Measurements from ENCODE around the gene HOXA4. TPM values are rescaled to one million over a fixed set of nuclear protein-coding genes. Genes with fewer than 3 reads are reported as not detected.

Gene HOXA4
- total and polyA plus RNA-seq, 10 of the 15 experiments (the other 5 are each of a cell fraction or from before 2014, with no cell fraction given): 0.07 TPM; not detected in 9

DNA sequence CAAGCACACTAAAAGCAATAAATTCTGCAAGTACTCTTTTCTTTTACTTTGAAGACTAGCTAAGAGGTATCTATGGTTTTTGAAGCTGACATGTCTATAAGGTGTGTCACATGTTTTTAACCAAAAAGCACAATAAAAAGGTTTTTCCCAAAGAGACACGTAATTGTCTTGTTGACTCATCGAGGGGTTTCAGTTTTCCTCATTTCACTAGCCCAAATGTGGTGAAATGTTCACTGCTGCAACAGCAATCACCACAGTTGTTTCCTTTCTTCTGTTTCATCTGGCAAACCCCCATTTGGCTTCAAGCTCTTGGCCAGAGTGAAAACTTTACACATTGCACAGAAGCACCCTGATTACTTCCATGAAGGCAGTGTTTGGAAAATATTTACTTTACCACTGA, 3.8 kb upstream of the HOXA4 start (continued):
- TF ChIP-seq, protein P1, sequence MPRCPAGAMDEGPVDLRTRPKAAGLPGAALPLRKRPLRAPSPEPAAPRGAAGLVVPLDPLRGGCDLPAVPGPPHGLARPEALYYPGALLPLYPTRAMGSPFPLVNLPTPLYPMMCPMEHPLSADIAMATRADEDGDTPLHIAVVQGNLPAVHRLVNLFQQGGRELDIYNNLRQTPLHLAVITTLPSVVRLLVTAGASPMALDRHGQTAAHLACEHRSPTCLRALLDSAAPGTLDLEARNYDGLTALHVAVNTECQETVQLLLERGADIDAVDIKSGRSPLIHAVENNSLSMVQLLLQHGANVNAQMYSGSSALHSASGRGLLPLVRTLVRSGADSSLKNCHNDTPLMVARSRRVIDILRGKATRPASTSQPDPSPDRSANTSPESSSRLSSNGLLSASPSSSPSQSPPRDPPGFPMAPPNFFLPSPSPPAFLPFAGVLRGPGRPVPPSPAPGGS (IDR thresholded peaks at IDR 0.05; ENCODE audit: borderline replicate concordance, insufficient read depth, low read depth, low read length, poor library complexity, severe bottlenecking): peak; percentile 34
- no peak for TF ChIP-seq KLF5 (IDR thresholded peaks at IDR 0.05; ENCODE audit: partially characterized antibody)
- no peak for TF ChIP-seq NFYB (IDR thresholded peaks at IDR 0.05; ENCODE audit: insufficient read depth, low read depth, low read length)
- TF ChIP-seq IKZF2 (IDR thresholded peaks at IDR 0.05): peak; percentile 83 to 90
- no peak for TF ChIP-seq SMAD5 (IDR thresholded peaks at IDR 0.05; ENCODE audit: low read depth)
- no peak for TF ChIP-seq HDGF (IDR thresholded peaks at IDR 0.05)
- TF ChIP-seq, protein P2, sequence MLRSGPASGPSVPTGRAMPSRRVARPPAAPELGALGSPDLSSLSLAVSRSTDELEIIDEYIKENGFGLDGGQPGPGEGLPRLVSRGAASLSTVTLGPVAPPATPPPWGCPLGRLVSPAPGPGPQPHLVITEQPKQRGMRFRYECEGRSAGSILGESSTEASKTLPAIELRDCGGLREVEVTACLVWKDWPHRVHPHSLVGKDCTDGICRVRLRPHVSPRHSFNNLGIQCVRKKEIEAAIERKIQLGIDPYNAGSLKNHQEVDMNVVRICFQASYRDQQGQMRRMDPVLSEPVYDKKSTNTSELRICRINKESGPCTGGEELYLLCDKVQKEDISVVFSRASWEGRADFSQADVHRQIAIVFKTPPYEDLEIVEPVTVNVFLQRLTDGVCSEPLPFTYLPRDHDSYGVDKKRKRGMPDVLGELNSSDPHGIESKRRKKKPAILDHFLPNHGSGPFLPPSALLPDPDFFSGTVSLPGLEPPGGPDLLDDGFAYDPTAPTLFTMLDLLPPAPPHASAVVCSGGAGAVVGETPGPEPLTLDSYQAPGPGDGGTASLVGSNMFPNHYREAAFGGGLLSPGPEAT (IDR thresholded peaks at IDR 0.05; ENCODE audit: low read depth): peak; percentile 54; the same call in 1 of the 2 replicates
- no peak for TF ChIP-seq TCF3 (IDR thresholded peaks at IDR 0.05; ENCODE audit: borderline replicate concordance, insufficient read depth, low read depth, low read length)
- TF ChIP-seq, protein P3, sequence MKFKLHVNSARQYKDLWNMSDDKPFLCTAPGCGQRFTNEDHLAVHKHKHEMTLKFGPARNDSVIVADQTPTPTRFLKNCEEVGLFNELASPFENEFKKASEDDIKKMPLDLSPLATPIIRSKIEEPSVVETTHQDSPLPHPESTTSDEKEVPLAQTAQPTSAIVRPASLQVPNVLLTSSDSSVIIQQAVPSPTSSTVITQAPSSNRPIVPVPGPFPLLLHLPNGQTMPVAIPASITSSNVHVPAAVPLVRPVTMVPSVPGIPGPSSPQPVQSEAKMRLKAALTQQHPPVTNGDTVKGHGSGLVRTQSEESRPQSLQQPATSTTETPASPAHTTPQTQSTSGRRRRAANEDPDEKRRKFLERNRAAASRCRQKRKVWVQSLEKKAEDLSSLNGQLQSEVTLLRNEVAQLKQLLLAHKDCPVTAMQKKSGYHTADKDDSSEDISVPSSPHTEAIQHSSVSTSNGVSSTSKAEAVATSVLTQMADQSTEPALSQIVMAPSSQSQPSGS (IDR thresholded peaks at IDR 0.05; ENCODE audit: low read length): peak; percentile 53; the same call in 1 of the 2 replicates
- TF ChIP-seq PAX5 (IDR thresholded peaks at IDR 0.05; ENCODE audit: borderline replicate concordance, low read depth, low read length): 0 out of 2 replicates have a peak, but pooled peaks have one; percentile 31
- no peak for TF ChIP-seq TAF1 (IDR thresholded peaks at IDR 0.05; ENCODE audit: borderline replicate concordance, low read depth, low read length)
- no peak for TF ChIP-seq CHD1 (IDR thresholded peaks at IDR 0.05; ENCODE audit: low read depth, low read length)
- TF ChIP-seq NFXL1 (IDR thresholded peaks at IDR 0.05; ENCODE audit: borderline replicate concordance): no peak
- TF ChIP-seq NFIC (IDR thresholded peaks at IDR 0.05; ENCODE audit: low read depth, low read length): peak; percentile 60; the same call in 1 of the 2 replicates
- peak; percentile 65; the same call in 1 of the 2 replicates for TF ChIP-seq MTA2 (IDR thresholded peaks at IDR 0.05; ENCODE audit: low read depth)
- TF ChIP-seq, protein P4, sequence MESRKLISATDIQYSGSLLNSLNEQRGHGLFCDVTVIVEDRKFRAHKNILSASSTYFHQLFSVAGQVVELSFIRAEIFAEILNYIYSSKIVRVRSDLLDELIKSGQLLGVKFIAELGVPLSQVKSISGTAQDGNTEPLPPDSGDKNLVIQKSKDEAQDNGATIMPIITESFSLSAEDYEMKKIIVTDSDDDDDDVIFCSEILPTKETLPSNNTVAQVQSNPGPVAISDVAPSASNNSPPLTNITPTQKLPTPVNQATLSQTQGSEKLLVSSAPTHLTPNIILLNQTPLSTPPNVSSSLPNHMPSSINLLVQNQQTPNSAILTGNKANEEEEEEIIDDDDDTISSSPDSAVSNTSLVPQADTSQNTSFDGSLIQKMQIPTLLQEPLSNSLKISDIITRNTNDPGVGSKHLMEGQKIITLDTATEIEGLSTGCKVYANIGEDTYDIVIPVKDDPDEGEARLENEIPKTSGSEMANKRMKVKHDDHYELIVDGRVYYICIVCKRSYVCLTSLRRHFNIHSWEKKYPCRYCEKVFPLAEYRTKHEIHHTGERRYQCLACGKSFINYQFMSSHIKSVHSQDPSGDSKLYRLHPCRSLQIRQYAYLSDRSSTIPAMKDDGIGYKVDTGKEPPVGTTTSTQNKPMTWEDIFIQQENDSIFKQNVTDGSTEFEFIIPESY (IDR thresholded peaks at IDR 0.05): no peak
- no peak for TF ChIP-seq LARP7 (IDR thresholded peaks at IDR 0.05)
- TF ChIP-seq RELA (IDR thresholded peaks at IDR 0.05; ENCODE audit: borderline replicate concordance, partially characterized antibody): no peak
- TF ChIP-seq NRF1 (conservative IDR thresholded peaks at IDR 0.05; ENCODE audit: low read depth, low read length): no peak
- TF ChIP-seq, protein P5, sequence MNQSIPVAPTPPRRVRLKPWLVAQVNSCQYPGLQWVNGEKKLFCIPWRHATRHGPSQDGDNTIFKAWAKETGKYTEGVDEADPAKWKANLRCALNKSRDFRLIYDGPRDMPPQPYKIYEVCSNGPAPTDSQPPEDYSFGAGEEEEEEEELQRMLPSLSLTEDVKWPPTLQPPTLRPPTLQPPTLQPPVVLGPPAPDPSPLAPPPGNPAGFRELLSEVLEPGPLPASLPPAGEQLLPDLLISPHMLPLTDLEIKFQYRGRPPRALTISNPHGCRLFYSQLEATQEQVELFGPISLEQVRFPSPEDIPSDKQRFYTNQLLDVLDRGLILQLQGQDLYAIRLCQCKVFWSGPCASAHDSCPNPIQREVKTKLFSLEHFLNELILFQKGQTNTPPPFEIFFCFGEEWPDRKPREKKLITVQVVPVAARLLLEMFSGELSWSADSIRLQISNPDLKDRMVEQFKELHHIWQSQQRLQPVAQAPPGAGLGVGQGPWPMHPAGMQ (IDR thresholded peaks at IDR 0.05; ENCODE audit: borderline replicate concordance): no peak
- TF ChIP-seq PML (IDR thresholded peaks at IDR 0.05; ENCODE audit: low read length): no peak
- TF ChIP-seq EED (IDR thresholded peaks at IDR 0.05; ENCODE audit: low read depth): peak; percentile 68
- TF ChIP-seq RB1 (IDR thresholded peaks at IDR 0.05; ENCODE audit: borderline replicate concordance): no peak
- no peak for TF ChIP-seq ZNF384 (IDR thresholded peaks at IDR 0.05; ENCODE audit: borderline replicate concordance, low read depth, low read length)
- peak; percentile 56; the same call in 1 of the 2 replicates for TF ChIP-seq CREM (IDR thresholded peaks at IDR 0.05; ENCODE audit: low read depth)
